ENCODE measurements around the gene ADH7. TPM values are rescaled to one million over a fixed set of nuclear protein-coding genes. Genes with fewer than 3 reads are reported as not detected.
A peak's percentile ranks its signal among the peaks of the same experiment; 100 is the strongest.

The ADH7 gene
- total and polyA plus RNA-seq, 9 of the 15 experiments (the other 6 are each of a cell fraction or from before 2014, with no cell fraction given) = not detected

DNA sequence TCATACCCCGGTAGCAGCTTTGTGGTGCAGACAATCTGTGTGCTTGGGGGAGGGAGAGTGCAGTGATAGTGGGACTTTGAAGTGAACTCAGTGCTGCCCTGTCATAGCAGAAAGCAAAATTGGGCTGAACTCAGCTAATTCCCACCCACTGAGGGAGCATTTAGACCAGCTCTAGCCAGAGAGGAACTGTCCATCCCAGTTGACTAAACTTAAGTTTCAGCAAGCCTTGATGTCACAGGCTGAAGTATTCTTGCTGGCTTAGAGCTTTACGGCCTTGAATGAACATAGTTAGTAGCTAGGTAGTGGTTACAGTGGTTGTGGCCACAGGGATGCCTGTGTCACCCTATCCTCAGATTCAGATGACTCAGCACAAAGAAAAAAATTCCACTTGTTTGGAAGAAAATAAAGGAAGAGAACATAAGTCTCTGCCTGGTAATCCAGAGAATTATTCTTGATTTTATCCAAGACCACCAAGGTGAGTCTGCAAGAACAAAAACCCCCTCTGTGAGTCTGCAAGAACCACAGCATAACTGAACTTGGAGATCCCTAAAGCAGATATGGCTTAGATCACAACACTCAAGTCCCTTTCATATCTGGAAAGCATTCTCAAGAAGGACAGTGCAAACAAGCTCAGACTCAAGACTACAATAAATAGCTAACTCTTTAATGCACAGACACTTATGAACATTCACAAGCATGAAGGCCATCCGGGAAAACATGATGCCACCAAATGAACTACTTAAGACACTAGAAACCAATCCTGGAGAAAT is 39.4 kb downstream of the ADH7 start (continued):
- TF ChIP-seq CHD7 (IDR thresholded peaks at IDR 0.05; ENCODE audit: low read depth, low read length) (no peak), MAFG (tag; conservative IDR thresholded peaks at IDR 0.05) (peak; percentile 85), ZNF316 (IDR thresholded peaks at IDR 0.05) (peak; percentile 80), C11orf30 (IDR thresholded peaks at IDR 0.05; ENCODE audit: low read depth) (peak; percentile 75), KAT8 (IDR thresholded peaks at IDR 0.05; ENCODE audit: low read depth) (no peak), HDAC6 (IDR thresholded peaks at IDR 0.05; ENCODE audit: low read depth, low read length) (no peak), MAFF (IDR thresholded peaks at IDR 0.05; ENCODE audit: low read length) (peak; percentile 65), NFE2 (IDR thresholded peaks at IDR 0.05; ENCODE audit: low read depth) (peak; percentile 21; the same call in 1 of the 2 replicates)
